Mesothelial cell of epicardium (in vitro differentiated cells): Measurements from ENCODE around the gene SUN1. TPM values are rescaled to one million over a fixed set of nuclear protein-coding genes. Genes with fewer than 3 reads are reported as not detected.

ENCODE experiments used
- DNase-seq, 2 experiments: peaks; one replicate each; pipeline ENCODE4 v3.0.0; 2021; ENCODE audit warnings: low spot score in 2 of 2; ENCODE audit not compliant: unreplicated experiment in 2 of 2
- H3K27ac Mint-ChIP-seq: 2 replicates; pipeline ENCODE4 v1.8.0; 2021; ENCODE audit warnings: mixed read lengths
- H3K27me3 Mint-ChIP-seq: 2 replicates; pipeline ENCODE4 v1.8.0; 2021; ENCODE audit warnings: low read depth, mixed read lengths
- H3K36me3 Mint-ChIP-seq: 2 replicates; pipeline ENCODE4 v1.8.0; 2021; ENCODE audit warnings: mixed read lengths
- H3K4me1 Mint-ChIP-seq: 2 replicates; pipeline ENCODE4 v1.8.0; 2021; ENCODE audit warnings: mixed read lengths
- H3K4me3 Mint-ChIP-seq: 2 replicates; pipeline ENCODE4 v1.8.0; 2021; ENCODE audit warnings: mild to moderate bottlenecking, moderate library complexity, mixed read lengths
- H3K9me3 Mint-ChIP-seq: 2 replicates; pipeline ENCODE4 v1.8.0; 2021; ENCODE audit warnings: mixed read lengths
- CTCF ChIP-seq: fragments of 200-600 bp; sonication (generic); IDR thresholded peaks from one replicate; pipeline ENCODE4 v1.5.0; 2021; ENCODE audit warnings: antibody characterized with exemption; ENCODE audit not compliant: unreplicated experiment
- total RNA-seq: library from RNA; stranded (reverse); gene quantifications from 3 replicates; pipeline ENCODE4 v1.2.1, GENCODE V29; 2021

The SUN1 gene
- total RNA-seq, 1 donor from 2014 or later = 201 TPM

- Mint-ChIP-seq H3K9me3 (peaks cover 1% of the 10 kb centered on the region), H3K27ac (no peak overlapping the region), H3K4me3 (no peak overlapping the region), H3K36me3 (peaks cover 44% of the 10 kb centered on the region), H3K4me1 (no peaks in the 10 kb centered on the region), H3K27me3 (no peaks in the 10 kb centered on the region)
- TF ChIP-seq CTCF = no peak
- DNase-seq = no peak
Observed at GRCh38 chr7:853366-854117, 21.3 kb downstream of the SUN1 start.

DNA sequence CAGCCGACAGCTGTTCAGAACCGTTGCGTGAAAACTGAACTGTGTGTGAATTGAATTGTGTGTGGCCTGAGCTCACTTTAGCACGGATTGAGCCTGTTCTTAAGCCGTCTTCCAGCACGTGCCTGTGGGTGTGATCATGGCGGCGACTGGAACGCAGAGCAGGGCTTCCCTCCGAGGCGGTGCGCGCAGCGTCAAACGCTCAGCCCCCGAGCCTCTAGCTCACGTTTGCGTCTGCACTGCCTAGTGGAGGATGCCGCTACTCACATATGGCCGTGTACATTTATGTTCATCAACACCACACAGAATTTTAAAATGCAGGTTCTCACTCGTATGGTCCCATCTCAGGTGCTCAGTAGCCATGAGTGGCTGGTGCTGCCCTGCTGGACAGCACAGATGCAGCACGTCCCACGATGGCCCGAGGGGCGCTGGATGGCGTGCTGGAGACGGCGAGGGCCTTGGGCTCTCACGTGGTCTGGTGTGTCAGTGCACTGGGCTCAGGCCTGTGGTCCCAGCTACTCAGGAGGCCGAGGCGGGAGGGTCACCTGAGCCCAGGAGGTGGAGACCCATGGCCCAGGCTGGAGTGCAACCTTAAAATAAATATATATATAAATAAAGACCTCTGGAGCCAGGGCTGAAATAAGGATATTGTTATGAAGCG lies 22.0 kb downstream of the SUN1 start:
- H3K27ac Mint-ChIP-seq = no peak overlapping the region
- H3K9me3 Mint-ChIP-seq = no peaks in the 10 kb centered on the region
- H3K4me1 Mint-ChIP-seq = peaks cover 2% of the 10 kb centered on the region
- no peaks in the 10 kb centered on the region for H3K27me3 Mint-ChIP-seq
- TF ChIP-seq CTCF = no peak
- H3K36me3 Mint-ChIP-seq = peaks cover 43% of the 10 kb centered on the region
- DNase-seq = no peak
- no peak overlapping the region for H3K4me3 Mint-ChIP-seq

GRCh38 chr7:855686-856369 lies 23.6 kb downstream of the SUN1 start:
- no peak overlapping the region for H3K27ac Mint-ChIP-seq
- H3K9me3 Mint-ChIP-seq = no peaks in the 10 kb centered on the region
- TF ChIP-seq CTCF = no peak
- DNase-seq = no peak
- H3K27me3 Mint-ChIP-seq = no peaks in the 10 kb centered on the region
- no peak overlapping the region for H3K4me3 Mint-ChIP-seq
- H3K36me3 Mint-ChIP-seq = peaks cover 47% of the 10 kb centered on the region
- peaks cover 5% of the 10 kb centered on the region for H3K4me1 Mint-ChIP-seq

- H3K4me3 Mint-ChIP-seq = no peak overlapping the region
- peaks cover 53% of the 10 kb centered on the region for H3K36me3 Mint-ChIP-seq
- H3K9me3 Mint-ChIP-seq = no peaks in the 10 kb centered on the region
- TF ChIP-seq CTCF = no peak
- no peak overlapping the region for H3K27ac Mint-ChIP-seq
- H3K4me1 Mint-ChIP-seq = peaks cover 5% of the 10 kb centered on the region
- H3K27me3 Mint-ChIP-seq = no peaks in the 10 kb centered on the region
- DNase-seq = no peak
Observed at GRCh38 chr7:856444-857095, 24.3 kb downstream of the SUN1 start.

DNA sequence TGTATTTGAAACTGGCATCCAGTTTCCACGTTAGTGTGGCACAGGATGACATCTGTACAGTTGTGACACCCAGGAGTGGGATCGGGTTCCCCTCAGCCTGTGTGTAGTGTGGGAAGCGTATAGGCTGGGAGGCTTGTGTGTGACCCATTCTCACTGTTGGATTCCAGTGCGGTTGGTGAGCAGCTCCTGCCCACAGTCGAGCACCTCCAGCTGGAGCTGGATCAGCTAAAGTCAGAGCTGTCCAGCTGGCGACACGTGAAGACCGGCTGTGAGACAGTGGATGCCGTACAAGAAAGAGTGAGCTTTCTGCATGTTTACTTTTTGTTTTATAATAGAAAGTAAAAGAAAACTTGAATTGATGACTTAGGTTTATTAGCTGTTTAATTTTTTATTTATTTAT lies 25.4 kb downstream of the SUN1 start:
- Mint-ChIP-seq H3K4me3 (no peak overlapping the region), H3K9me3 (no peaks in the 10 kb centered on the region), H3K4me1 (peaks cover 5% of the 10 kb centered on the region), H3K27me3 (no peaks in the 10 kb centered on the region), H3K27ac (no peak overlapping the region), H3K36me3 (peaks cover 58% of the 10 kb centered on the region)
- TF ChIP-seq CTCF = no peak
- DNase-seq = no peak
